Brain microvascular endothelial cell (primary cell): ENCODE results near the gene SELE.

Experiments used
- DNase-seq: peaks from one replicate; pipeline ENCODE4 v3.0.0-alpha.2; 2020
- H3K27ac ChIP-seq: fragments of 250-450 bp; sonication (Bioruptor Pico); 2 replicates; pipeline ENCODE4 v1.5.1; 2020; ENCODE audit warnings: mild to moderate bottlenecking, moderate library complexity
- H3K27me3 ChIP-seq: fragments of 250-450 bp; sonication (Bioruptor Pico); replicated peaks from 2 replicates; pipeline ENCODE4 v1.5.1; 2020; ENCODE audit warnings: mild to moderate bottlenecking
- H3K36me3 ChIP-seq: fragments of 250-450 bp; sonication (Bioruptor Pico); replicated peaks from 2 replicates; pipeline ENCODE4 v1.5.1; 2020; ENCODE audit warnings: mild to moderate bottlenecking
- H3K4me3 ChIP-seq: 2 replicates; pipeline ENCODE4 v1.5.1; 2011; ENCODE audit warnings: low read depth, mild to moderate bottlenecking, control low read depth, low read length, moderate library complexity
- CTCF ChIP-seq: IDR thresholded peaks from 2 replicates; pipeline ENCODE4 v1.5.1; 2011; ENCODE audit warnings: low read depth, mild to moderate bottlenecking, moderate library complexity, low read length, control low read depth, inconsistent platforms; ENCODE audit errors: missing control alignments
- in situ Hi-C: cut with HindIII; loops from 2 replicates; pipeline ENCODE4 v1.10.0; 2017; ENCODE audit warnings: low sequenced_read_pairs, low pct_ligation_motif_present

Gene SELE

GRCh38 chr1:169746550-169746949, 12.7 kb upstream of the SELE start:
- H3K4me3 ChIP-seq, result no peak overlapping the region
- no peak for DNase-seq
- no peak for TF ChIP-seq CTCF
- H3K27ac ChIP-seq, result no peak overlapping the region
- H3K27me3 ChIP-seq, result no peaks in the 10 kb centered on the region
- in situ Hi-C loops, result no loop called here
- H3K36me3 ChIP-seq, result no peaks in the 10 kb centered on the region

DNA sequence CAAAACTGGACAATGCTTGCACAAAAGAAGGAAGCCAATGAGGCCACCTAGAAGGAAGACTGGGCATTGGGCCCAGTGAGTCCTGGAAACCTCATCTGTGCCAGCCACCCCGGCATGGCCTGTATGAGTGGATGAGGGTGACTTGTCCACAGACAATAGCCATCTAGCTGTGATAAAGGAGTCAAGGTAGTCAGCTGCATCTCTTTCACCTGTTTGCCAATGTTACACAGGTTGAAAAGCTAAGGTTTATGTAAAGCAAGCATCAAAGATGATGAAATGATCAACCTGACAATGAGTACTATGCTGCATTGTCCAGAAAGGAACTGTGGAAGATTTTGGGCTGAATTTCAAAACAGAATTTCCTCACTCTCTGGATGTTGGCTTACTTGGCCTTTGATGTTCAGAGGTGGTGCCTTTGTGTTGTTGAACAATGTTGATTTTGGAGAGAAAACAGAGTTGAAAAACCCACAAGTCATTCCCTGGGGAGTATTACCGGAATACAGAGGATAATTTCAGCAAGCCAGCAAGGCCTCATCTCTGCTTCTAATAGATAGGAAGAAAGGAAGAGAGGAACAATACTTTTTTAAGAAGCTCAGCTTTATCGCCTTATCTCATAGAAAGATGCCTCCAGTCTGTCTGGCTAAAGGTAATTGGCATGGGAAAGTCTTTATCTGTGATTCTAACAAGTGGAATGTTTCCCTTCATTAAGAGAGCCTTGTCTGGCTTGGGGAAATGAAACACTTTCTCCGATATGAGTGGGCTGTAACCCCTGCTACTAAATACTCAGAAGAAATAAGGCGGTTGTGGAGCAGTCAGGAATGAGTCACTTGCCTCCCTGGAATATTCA, 11.4 kb upstream of the SELE start:
- Histone ChIP-seq H3K4me3 (no peak overlapping the region), H3K36me3 (no peaks in the 10 kb centered on the region), H3K27ac (peak overlapping the region; percentile 45), H3K27me3 (no peaks in the 10 kb centered on the region)
- peak; percentile 62 for DNase-seq
- TF ChIP-seq CTCF, result no peak
- in situ Hi-C loops, result no loop called here

DNA sequence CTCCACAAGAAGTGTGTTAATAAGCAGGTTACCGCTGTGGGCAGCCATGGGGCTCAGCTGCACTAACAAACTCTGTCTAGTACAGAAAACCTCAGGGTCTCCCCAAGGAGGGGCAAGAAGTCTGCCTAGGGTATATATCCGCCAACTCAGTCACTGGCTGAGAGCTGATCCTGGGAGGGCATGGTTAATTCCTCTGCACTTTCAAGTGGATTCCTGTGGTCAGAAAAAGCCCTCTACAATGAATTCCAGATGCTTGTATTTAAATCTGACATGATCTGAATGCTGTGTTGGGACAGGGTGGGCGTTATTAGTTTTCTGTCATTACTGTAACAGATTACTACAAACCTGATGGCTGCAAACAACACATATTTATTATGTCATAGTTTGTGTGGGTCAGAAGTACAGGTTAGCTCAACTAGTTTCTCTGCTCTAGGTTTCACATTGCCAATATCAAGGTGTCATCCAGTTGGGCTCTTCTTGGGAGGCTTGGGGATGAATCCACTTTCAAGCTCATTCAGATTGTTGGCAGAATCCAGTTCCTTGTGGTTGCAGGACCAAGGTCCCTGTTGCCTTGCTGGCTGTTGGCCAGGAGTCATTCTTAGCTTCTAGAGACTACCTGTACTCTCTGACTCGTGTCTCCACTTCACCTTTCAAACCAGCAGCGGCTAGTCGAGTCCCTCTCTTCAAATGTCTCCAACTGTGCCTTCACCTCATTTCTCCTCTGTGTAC, 8.0 kb upstream of the SELE start:
- TF ChIP-seq CTCF, result no peak
- H3K27me3 ChIP-seq, result no peaks in the 10 kb centered on the region
- peak; percentile 63 for DNase-seq
- in situ Hi-C loops, result no loop called here
- no peak overlapping the region for H3K4me3 ChIP-seq
- H3K27ac ChIP-seq, result no peak overlapping the region
- no peaks in the 10 kb centered on the region for H3K36me3 ChIP-seq

DNA sequence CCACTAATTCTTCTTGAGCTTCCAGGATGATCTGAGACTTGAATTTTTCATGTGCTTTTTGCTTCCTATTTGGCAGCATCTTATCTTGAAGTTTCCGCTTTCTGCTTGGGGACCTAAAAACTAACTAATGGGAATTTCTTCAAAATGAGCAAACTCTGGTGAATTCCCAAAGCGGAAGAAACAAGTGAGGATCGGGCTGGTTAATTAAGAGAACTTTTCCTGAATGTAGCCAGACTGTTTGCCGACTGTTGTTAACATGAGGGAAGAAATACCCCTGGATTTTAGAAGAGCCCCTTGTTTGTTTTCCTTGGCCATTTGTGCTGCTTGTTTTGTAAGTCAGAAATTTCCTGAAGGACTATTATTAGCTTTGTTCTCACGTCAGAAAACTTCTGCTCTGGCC, 6.1 kb upstream of the SELE start:
- in situ Hi-C loops, result no loop called here
- Histone ChIP-seq H3K27me3 (no peaks in the 10 kb centered on the region), H3K36me3 (no peaks in the 10 kb centered on the region), H3K27ac (no peak overlapping the region), H3K4me3 (no peak overlapping the region)
- no peak for TF ChIP-seq CTCF
- peak; percentile 7 for DNase-seq

DNA sequence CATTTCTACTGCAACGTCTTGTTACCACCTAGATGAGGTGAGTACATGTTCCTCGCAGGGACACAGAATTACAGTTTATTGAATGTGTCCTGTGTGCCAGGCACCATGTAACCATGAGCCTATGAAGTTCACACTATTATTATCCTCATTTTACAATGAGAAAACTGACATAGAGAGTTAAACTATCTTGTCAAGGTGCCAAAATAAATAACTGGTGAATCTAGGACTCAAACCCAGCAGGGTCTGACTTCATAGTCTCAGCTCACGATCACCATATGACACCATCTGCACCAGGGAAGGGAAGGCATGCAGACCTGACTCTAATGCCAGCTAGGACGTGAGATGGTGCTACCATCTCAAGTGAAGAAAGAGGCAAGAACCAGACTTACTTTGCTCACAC, 2.4 kb downstream of the SELE start:
- in situ Hi-C loops, result no loop called here
- H3K27ac ChIP-seq, result no peak overlapping the region
- no peak for TF ChIP-seq CTCF
- H3K4me3 ChIP-seq, result no peak overlapping the region
- H3K27me3 ChIP-seq, result no peaks in the 10 kb centered on the region
- no peak for DNase-seq
- H3K36me3 ChIP-seq, result no peaks in the 10 kb centered on the region
